ENCODE measurements around the gene CEACAM20.
"Not testable (repeated sequence)": the region's sequence is repeated elsewhere in the genome, so short reads cannot be mapped to it uniquely, and the experiment has no call there.

CEACAM20 gene

DNA sequence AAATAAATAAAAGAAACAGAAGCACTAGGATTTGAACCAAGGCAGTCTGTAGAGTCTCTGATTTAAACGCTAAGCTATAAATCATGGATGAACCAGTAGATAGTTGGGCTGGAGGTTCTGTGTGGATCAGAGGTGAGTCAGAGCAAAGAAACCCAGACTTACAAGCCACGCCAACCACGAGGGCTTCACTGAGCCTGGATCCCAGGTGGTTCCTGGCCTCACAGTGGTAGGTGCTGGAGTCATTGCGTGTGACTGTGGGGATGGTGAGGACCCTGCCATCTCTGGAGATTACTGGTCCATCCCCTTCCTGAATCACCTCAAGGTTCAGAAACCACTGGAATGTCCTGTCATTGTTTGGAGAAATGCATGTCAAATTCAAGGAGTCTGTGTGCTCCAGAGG is 19.3 kb upstream of the CEACAM20 start:
- no peak for DNase-seq (ENCODE audit: low spot score)

DNA sequence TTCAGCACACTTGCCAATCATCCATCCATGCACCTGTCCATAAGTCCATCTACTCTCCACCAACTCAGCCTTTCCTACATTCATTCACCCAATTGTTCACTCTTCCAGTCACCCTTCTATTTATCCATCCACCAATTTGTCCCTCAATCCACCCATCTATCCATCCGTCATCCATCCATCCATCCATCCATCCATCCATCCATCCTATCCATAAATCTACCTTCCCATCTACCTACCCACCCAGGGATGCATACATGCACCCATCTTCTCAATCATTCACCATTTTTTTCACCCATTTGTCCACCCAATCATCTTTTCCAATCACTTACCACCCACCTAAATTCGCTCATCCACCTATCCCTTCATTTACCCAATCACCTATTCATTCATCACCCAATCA is 14.6 kb upstream of the CEACAM20 start:
- no peak for DNase-seq (ENCODE audit: low spot score)

DNA sequence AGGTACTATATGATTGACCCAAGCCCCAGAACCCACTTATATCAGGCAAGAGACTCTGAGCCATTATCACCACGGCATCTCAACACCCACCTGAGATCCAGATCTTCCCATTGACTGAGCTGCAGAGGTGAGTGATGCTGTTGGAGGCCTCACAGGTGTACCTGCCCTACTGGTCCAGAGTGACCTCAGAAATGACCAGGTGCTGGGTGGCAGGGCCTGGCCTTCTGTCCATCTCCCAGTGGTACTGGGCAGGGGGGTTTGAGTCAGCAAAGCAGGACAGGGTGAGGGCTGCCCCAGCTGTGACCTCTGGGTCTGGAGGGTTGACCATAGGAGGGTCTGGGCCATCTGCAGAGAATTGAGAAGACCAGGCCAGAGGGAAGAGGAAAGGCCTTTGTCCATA is 13.2 kb upstream of the CEACAM20 start:
- DNase-seq (ENCODE audit: low spot score) = no peak

DNA sequence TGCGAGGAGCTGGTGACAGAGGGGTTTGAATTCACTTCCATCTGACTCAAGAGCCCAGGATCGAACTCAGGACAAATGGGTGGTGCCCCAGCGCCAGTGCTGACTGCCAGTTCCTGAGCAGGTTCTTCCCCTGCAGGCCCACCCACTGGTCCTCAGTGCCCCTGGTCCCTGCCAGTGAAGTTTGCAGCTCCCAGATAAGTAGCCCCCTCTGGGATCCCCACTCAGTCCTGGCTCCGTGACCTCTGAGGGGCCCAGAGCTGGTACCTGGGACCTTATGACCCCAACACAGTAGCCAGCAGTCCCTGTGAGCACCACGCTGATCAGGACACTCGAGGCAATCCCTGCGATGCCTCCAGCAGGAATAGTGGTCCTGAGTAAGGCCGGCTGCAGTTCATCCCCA is 11.3 kb upstream of the CEACAM20 start:
- no peak for DNase-seq (ENCODE audit: low spot score)

DNA sequence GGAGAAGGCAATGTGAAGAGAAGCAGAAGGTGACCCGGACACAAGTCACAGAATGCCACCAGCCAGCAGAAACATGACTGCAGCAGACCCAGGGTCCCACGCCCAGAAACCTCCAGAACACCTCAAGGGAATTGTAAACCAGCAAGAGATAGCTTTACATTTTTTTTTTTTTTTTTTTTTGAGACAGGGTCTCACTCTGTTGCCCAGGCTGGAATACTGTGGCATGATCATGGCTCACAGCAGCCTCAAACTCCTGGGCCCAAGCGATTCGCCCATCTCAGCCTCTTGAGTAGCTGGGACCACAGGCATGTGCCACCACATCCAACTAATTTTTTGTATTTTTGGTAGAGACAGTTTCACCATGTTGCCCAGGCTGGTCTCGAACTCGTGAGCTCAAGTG is 10.5 kb upstream of the CEACAM20 start:
- no peak for DNase-seq (ENCODE audit: low spot score)

DNA sequence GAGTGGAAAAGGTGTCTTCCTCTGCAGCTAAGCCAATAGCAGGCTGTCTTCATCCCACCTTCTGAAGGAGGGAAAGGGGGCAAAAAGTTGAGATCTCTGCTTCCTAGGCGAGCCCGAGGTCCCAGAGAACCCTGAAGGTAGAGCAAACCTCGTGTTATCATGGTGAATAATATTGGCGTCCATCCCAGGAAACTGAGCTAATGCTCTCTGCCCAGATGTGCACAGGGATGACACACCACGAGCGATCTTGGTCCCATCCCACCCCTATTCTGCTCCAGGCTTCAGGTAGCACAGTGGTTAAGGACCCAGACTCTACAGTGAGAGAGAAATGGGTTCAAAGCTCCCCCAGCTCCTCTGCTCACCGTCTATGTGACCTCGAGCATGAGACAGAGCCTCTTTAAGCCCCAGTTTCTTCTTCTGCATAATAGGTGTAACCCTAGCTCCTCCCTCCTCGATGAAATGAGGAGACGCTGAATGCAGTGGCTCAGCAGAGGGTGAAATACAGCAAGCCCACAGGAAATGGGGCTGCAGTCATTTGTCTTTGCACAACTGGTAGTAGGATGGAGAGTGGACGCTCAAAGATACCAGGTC is 9.9 kb upstream of the CEACAM20 start:
- no peak for DNase-seq (ENCODE audit: low spot score)

DNA sequence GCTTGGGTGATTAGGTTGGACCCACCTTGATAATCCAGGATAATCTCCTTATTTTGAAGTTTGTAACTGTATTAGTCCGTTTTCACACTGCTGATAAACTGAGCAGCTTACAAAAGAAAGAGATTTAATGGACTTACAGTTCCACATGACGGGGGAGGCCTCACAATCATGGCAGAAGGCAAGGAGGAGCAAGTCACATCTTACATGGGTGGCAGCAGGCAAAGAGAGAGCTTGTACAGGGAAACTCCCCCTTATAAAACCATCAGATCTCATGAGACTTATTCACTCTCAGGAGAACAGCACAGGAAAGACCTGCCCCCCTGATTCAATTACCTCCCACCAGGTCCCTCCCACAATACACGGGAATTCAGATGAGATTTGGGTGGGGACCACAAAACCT is 5.9 kb upstream of the CEACAM20 start:
- DNase-seq (ENCODE audit: low spot score) = not testable (repeated sequence)

DNA sequence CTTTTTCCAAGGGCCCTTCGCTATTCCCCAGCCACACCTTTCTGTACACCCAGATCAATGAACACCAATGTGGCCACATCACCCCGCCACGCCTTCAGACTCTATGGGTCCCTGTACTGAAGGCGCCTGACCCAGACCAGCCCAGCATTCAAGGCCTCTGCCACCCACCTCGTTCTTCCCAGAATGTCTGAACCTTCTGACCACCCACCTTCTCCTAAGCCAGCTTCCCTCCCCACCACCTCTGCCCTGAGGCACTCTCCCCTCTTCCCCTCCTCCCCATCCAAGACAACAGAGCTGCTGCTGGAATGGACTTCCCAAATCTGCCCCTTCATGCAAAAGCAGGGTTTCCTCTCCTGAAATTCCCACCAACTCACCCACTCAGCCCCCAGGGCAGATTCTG is 3.3 kb upstream of the CEACAM20 start:
- no peak for DNase-seq (ENCODE audit: low spot score)

DNA sequence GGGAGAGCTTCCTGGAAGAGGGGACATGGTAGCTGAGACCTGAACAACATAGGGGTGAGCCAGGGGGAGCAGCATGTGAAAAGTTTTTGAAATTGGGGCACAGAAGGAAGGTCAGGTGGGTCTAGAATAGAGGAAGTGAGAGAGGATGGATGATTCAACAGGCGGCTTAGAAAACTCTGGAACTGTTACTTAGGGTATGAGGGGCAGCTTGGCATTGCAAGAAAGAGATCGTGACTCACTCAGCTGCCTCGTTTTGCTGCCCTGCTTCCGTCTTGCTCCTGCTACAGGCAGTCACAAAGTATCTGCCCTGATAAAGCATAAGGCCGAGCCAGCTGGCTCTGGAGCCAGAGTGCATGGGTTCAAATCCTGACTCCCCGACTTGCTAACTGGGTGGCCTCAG is 1.3 kb upstream of the CEACAM20 start:
- DNase-seq (ENCODE audit: low spot score) = no peak

DNA sequence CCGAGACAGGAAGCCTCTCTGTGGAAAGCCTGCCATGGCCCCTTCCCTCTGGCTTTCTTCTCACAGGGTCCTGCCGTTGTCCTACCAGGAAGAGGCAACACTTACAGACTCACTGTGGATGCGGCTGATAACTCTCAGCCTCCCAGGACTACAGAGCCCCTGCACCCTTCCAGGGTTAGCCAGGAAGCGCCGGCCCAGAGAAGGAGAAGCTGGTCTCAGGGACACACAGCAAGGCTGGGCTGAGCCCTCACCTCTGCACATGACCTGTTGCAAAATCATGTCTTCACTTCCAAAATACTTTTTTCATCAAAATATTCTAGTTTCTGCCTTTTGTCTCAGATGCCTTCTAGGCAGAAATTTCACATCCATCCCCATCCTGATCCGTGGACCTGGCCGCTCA is 1.9 kb downstream of the CEACAM20 start:
- no peak for DNase-seq (ENCODE audit: low spot score)

DNA sequence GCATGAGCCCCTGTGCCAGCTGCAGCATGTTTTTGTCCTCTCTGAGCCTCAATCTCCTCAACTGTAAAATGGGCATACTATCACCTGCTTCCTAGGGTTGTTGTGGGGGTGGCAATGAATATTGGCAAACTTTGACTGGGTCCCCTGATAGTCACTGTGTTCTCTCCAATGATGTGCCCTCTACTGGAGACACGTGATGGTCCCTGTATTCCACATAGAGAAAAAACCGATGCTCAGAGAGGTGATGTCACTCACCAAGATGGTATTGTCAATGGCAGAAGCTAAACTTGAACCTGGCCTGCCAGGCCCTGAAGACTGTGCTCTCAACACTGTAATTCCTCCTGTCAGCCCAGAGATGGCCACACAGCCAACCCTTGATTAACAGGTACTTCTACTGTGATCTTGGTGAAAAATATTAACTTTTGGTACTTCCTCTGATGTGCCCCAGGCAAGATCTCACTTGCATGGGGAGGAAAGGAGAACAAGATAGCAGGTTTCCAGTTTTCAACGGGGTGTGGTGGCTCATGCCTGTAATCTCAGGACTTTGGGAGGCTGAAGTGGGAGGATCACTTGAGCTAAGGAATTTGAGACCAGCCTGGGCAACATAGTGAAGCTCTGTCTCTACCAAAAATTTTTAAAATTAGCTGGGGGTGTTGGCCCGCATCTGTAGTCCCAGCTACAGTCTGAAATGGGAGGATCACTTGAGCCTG is 3.6 kb downstream of the CEACAM20 start:
- no peak for DNase-seq (ENCODE audit: low spot score)

DNA sequence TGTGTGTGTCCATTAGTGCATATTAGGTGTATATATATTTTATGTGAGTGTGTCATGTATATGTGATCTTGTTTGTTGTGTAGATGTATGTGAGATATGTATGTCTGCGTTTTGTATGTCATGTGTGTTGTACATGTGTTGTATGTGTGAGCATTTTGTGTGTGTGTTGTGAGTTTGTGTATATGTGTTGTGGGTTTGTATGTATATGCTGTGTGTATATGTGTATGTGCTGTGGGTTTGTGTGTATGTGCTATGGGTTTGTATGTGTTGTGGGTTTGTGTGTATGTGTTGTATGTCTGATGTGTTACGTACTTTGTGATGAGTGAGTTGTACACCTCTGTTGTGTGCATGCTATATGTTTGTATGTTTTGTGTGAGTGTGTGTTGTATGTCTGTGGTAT is 8.1 kb downstream of the CEACAM20 start:
- DNase-seq (ENCODE audit: low spot score) = no peak

DNA sequence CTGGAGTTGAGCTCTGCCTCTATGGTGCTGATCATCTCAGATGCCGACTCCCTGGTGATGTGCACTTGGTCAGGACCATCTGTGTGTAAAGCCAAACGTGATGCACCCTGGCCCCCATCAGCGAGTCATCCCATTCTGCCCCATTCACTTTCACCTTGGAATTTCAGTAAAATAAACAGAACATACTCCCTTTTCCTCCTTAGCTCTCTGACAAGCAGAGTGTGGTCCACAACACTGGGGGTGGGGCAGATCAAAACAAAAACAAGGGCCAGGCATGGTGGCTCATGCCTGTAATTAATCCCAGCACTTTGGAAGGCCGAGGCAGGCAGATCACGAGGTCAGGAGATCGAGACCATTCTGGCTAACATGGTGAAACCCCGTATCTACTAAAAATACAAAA is 12.3 kb downstream of the CEACAM20 start:
- DNase-seq (ENCODE audit: low spot score) = no peak

DNA sequence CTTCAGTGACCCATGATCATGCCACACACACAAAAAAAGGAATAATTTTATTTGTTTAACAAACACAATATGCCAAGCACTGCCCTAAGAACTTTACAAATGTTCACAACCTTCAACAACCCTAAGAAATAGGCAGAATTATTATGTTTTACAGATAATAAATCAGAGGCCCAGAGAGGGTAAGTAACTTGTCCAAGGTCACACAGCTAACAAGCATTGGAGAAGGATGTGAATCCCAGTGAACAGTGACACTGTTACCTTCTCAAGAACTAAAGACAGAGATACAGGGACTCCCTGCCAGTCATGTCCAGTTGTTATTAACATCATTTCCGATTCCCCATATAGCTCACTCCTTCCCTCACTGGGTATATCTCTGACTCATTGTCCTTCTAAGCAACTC is 13.6 kb downstream of the CEACAM20 start:
- DNase-seq (ENCODE audit: low spot score) = no peak

DNA sequence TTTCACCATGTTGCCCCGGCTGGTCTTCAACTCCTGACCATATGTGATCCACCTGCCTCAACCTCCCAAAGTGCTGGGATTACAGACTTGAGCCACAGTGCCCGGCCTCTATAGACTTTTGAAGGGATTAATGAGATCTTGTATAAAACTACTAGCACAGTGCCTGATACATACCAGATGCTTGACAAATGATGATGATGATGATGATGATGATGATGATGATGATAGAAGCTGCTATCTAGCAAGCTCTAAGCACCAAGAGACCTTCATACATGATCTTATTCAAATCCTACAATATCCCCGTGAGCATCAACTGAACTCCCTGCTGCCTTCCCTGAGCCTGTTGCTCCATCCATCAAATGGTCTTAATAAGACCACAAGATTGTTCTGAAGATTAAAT is 14.4 kb downstream of the CEACAM20 start:
- no peak for DNase-seq (ENCODE audit: low spot score)

DNA sequence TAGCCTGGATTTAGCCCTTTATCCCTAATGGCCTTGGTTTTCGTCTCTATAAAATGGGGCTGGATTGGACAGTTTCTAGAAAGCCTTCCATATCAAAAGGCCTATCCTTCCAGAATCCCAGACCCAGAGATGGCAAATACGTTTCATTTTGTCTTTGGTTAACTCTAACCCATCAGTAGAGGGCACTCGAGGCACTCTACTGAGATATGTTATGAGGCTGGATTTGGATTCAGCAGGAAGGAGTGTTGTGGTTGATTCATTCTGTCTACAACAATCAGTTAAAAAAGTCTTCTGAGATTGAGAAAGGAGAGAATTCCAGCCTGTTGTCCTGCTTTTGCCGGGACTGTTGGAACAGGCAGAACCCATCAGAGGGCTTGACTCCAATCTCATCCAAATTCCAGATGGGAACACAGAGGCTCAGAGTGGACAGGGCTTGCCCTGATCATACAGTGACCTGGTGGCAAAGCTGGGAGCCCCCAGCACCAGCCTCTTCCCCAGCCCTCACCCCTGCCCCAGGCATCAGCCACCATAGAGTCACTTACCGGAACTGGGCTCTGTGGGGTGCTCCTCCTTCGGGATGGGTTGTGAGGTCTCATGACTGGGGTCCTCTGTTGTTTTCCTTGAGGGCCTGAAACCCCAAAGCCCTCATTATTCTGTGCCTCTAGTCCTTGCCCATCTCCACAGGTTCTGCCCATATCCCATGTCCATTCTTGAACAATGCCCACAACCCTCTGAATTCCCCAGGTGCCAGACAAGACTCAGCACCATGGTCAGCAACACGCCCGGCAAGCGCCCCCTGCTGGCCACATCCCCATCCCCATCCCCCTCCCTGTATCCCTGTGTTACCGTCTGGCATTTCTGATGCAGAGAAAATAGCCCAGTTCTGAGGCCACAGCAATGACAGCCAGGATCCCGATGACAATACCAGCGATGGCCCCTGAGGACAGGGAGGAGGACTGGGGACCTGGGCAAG is 16.9 kb downstream of the CEACAM20 start:
- peak; percentile 52 for DNase-seq (ENCODE audit: low spot score)

DNA sequence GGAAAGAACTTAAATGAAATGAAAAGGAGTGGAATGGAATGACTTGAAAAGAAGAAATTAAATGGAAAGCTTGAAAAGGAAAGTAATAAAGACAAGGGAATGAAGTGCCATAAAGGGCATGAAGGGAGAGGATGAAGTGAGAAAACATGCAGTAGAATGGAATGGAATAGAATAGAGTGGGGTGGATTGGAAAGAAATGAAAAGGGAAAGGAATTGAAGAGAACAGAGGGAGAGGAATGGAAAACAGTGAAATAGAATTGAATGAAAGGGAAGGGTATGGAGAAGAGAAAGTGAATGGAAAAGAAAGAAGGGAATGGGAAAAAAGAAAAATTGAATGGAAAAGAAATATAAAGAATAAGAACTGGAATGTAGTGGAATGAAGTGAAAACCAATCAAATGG is 20.0 kb downstream of the CEACAM20 start:
- no peak for DNase-seq (ENCODE audit: low spot score)

DNA sequence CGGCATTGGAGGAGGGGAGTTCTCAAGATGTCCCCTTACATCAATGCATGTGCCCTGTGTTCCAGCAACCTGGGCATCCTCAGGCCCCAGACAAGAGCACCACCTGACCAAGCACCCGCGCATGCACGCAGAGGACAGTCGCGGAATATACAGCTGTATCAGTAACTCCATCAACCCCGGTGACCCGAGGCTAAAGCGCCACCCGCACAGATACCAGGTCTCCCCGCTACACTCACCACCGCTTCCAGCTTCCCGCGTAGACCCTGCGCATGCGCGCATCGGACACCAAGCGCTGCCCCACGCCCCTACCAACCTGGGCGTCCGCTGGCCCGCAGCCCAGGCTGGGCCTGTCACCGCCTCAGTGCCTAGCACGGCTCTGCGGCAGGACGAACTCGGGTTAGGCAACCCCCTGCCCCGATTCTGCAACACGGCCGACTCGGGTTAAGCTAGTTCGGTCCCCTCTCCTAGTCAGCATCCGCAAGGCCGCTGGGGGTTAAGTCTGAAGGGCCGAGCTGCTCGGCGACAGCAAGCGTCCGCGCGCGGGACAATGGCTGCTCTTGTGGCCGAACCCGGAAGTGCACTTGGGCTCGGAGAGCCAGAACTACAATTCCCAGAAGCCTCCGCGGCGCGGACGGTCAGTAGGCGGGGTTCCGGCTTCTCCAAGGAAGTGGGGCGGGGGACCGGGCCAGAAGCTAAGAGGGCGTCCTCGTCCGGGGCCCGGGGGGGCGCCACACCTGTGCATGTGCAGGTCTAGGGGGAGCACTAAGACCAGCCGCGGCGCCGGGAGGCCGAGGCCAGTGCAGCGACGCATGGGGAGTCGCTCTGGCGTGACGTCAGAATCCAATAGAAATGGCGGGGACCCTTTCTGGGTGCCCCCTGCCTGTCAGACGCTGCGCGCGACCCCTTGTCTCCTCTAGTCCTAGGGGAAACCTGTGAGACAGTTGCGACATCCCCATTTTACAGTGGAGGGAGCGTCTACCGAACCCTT is 29.2 kb downstream of the CEACAM20 start, which contains the start of gene ZNF180:
TSS of gene ZNF180 (minus strand) at position 561 of the 988 bp plus-strand sequence. CDS start 3,188 bp downstream, outside the sequence.
- peak; percentile 96 for DNase-seq (ENCODE audit: low spot score)

DNA sequence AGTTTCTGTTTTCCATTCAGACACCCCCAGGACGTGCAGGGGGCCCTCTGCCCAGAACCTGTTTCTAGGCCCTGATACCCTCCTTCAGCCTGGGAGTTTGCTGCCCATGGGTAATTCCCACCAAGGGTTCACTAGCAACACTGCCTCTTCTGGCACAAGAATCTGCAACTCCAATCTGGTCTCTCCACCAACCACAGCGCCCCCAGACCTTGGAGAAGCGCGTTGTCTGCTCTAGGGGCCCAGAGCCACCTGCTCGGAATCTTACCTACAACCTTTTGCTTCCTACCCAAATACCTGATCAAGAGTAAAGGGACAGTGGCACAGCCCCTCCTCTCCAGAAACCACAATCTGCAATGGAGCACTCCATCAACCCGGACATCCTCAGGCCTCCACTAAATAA is 29.9 kb downstream of the CEACAM20 start:
- DNase-seq (ENCODE audit: low spot score) = no peak

DNA sequence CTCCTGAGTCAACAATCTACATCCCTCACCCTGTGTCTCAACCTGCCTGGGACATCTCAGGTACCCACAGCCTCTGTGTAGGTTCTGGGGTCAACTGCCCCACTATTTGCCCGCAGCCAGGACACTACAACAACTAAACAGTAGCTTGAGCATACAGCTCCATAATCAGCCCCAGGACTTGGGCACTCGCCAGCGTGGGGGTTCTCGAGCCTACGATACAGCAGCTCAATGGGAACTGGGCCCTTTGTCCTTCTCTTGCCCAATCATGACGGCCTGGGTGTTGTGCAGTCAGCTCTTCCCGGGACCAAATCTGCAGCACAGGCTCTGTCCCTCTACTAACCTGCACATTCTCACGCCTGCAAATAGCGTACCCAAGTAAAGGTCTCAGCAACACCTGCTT is 30.5 kb downstream of the CEACAM20 start:
- DNase-seq (ENCODE audit: low spot score) = no peak

DNA sequence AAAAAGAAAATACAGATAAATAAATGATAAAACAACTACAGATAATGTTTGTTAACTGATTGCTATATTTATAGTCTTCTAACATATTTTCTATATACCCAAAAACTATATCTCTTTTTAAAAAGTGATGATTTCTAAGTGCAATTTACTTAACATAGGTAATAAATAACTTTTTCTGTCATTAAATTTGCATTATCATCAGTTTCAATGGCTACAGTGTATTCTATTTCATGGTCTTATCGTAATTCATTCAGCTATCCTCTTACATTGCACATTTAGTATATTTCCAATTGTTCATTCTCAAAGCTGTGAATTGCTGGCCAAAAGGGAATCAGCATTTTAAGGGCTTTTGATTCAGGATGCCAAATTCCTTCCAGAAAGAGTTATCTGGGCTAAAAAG is 32.8 kb downstream of the CEACAM20 start:
- no peak for DNase-seq (ENCODE audit: low spot score)
